NCI-H2107 treated with DMSO at 0.1 percent for 48 hours (cell line): Measurements from ENCODE around the gene PRKCI.
"Not testable (repeated sequence)": the region's sequence is repeated elsewhere in the genome, so short reads cannot be mapped to it uniquely, and the experiment has no call there.

Experiments
- DNase-seq: peaks from one replicate; lab custom pipeline; 2025; ENCODE audit not compliant: unreplicated experiment; lab: John Stamatoyannopoulos, UW

PRKCI gene

DNA sequence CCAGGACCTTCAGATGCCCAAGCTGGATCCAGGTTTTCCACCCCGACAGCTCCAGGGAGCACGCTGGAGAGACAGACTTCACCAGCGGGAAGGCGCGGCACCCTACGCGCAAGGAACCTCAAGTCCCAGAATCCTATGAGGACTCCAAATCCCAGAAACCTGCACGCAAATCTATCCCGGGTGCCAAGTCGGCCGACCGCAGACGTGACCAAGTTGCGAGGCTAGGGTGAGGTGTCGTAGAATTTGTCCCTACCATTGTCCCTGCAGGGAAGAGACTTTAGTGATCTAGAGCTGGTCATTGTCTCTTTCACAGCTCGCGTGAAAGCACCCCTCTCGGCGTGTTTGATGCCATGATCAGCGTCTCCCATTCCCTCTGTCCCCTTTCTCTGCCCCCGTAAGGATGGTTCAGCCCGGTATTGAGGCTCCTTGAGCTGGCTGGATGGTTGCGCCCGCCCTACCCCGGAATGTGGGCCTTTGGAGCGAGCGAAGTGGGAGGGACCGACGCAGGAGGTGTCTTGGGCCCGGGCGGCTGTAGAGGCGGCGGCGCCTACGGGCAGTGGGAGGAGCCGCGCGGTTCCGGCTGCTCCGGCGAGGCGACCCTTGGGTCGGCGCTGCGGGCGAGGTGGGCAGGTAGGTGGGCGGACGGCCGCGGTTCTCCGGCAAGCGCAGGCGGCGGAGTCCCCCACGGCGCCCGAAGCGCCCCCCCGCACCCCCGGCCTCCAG is at the start of gene PRKCI:
Gene PRKCI (plus strand): TSS at position 501 of the 723 bp plus-strand sequence. CDS start 246 bp downstream, outside the sequence.
- peak; percentile 99 for DNase-seq

DNA sequence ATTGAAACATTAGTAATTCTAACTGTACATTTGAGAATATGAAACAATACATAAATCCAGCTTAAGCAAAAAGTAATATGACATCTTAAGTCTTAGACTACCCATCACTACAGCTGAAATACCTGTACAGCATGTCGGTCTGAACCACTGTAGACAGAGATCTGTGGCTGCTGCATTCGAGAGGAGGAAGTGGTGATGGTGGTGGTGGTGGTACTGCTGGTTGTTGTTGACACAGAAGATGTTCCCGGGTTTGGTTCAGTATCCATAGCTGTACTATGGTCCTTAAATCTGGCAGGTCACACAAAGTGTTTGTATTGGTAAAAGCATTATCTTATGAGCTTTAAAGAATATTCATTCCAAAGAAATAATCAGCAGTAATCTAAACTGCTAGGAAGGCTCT is 43.6 kb upstream of the PRKCI start:
- DNase-seq = no peak

DNA sequence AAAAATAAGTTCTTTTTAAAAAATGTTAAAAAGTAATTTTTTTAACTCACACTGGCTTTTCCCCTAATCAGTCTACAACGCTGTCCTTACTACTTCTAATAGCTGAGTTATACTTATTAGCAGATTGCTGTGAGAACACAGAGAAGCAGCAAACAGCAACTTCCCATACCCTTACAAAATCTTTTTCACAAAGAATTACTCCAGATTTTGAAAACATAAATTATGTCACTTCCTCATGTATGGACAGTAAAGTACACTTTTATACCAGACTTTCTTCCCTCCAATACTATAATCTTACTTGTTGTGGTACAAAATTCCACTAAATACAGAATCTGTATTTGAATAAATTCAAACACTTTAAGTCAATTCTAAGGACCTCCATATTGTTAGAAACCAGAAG is 42.8 kb upstream of the PRKCI start:
- DNase-seq = no peak

DNA sequence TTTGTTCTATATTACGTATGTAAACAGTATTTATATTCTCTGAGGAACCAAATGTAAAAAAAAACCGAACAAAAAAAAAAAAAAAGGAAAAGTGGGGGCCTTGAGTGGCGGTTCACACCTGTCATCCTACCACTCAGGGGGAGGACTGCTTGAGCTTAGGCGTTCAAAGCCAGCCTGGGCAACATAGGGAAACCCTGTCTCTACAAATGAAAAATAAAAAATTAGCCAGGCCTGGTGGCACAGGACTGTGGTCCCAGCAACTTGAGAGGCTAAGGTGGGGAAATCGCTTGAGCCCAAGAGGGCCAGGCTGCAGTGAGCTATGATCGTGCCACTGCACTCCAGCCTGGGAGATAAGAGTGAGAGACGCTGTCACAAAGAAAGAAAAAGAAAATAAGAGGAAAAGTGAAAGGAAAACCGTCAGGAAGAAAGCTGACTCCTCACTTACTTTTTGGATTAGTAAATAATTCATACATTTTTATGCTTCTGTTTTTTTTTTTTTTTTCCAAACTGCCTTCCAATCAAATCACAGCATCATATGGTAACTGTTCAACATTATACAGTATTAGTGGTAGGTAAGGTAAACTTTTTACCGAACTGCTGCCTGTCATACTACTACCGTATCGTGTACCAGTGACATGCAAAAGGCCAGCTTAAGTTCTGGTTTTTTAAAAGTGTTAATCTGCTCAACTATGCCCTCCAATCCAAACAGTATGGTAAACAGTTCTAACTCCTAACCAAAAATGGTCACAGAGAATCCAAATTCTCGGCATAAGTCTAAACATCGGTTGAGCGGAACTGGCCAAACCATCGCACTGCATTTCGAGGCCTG is 41.9 kb upstream of the PRKCI start:
- no peak for DNase-seq

DNA sequence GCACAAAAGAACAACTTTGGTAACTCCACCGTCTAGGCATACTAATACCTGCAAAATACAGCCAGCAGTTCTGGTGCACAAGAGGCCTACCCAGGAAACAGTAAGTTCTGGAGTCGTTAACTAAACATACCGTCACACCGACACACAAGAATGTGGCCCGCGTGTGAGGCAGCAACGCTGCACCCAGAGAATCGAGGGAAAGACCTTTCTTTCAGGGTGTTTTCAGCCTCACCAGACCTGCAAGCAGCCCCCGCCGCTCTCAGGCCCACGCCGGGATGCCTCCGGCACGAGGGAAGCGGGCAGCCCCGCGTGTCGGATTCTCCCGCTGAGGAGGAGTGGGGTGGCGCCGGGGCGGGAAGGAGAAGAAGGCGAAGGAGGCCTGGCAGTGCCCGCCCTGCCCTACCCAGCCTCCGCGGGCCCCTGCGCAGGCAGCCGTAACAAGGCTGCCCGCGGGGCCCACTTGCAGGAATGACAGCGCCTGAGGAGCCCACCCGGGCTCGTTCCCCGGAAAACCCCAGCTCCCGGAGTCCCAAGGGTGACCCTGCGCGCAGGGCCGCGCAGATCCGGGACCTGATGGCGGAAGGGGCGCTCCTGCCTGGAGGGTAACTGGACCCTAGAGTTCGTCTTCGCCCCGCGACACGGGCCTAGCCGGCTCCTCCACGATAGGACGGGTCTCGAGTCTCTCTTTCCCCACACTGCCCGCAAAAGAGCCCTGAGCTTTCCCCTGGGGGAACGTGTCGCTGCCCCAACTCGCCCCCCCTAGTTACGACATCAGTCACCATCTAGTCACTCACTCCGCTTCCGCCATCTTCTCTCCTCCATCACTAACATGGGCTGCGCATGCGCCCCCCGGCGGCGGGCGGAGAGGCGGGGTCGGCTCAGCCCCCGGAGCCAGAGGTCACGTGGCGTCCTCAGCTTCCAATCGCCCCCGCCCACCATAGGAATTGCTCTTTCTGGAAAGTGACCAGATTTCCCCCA is 41.0 kb upstream of the PRKCI start, which contains the start of gene PHC3:
Gene PHC3 (minus strand): TSS at position 826 of the 978 bp plus-strand sequence. CDS start 18 bp downstream, at position 808.
- peak; percentile 97 for DNase-seq

DNA sequence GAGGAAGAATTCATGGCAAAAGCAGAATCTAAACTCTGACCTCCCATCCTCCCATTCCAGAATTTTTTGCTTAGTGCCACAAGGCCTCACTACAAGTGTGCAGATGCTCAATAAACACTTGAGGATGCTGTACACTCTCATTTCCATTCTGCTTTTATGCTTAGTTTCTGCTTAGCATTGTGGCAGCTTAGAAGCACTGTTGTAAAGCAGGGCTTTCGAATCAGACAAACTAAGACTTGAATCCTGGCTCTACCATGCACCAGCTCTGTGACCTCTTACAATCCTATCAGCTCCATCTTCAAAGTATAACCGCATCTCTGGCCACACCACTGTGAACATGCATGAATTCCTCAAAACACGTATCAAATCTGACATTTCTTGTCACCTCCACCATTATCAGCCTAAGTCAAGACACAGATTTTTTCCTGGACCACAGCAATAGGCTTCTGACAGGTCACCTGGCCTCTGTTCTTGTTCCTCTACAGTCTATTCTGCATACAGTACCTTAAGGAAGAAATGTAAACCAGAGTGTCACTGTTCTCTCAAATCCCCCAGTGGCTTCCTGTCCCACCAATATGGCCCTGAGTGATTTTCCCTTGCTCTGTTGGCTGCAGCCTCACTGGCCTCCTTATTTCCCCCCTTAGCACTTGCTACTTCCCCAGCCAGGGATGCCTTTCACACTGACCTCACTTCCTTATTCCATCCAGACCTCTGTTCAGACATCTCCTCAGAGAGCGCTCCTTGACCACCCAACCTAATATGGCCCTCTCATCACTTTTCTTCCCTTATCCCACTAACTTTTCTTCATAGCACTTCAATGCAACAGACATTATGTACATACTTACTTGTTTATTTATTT is 32.6 kb upstream of the PRKCI start:
- DNase-seq = no peak

DNA sequence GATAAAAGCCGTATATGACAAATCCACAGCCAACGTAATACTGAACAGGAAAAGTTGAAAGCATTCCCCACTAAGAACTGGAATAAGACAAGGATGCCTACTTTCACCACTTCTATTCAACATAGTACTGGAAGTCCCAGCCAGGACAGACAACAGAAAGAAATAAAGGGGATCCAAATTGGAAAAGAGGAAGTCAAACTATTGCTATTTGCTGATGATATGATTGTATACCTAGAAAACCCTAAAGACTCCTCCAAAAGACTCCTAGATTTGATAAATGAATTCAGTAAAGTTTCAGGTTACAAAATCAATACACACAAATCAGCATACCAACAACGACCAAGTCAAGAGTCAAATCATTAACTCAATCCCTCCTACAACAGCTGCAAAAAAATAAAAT is 26.5 kb upstream of the PRKCI start:
- DNase-seq = not testable (repeated sequence)

DNA sequence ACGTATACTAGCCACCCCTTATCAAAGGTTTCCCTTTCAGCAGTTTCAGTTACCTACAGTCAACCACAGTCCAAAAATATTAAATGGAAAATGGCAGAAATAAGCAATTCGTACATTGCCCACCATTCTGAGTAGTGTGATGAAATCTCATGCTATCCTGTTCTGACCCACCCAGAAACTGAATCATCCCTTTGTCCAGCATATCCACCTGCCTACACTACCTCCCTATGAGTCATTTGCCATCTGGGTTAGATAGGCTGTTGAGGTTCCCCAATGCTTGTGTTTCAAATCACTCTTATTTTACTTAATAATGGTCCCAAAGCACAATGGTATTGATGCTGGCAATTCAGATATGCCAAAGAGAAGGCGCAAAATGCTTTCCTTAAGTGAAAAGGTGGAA is 25.4 kb upstream of the PRKCI start:
- DNase-seq = no peak

DNA sequence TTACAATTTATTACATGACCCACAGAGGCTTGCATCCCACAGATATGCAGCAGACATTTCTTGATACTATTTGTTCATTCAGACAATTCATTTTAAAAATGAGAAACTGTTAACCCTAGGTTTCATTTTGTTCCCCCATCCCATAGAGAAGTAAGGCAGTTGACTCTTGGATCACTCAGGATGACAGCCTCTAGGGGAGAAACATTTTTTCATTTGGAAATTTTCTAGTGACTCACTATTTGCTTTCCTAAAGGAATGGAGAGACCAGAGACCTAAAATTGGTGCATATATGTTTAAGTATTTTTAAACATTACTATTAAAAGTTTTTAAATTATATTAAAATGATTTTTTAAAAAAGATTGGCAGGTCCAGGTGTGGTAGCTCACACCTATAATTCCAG is 21.2 kb upstream of the PRKCI start:
- DNase-seq = no peak

DNA sequence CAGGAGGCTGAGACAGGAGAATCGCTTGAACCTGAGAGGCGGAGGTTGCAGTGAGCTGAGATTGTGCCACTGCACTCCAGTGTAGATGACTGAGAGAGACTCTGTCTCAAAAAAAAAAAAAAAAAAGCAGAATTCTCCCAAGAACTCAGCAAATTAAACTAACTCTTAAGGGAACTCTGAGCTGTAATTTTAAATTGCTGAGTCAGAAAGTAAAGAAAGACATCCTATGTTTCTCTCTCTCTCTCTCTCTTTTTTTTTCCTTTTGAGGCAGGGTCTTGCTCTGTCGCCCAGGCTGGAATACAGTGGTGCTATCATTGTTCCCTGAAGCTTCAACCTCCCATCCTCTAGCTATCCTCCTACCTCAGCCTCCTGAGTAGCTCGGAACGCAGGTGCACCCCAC is 20.7 kb upstream of the PRKCI start:
- DNase-seq = no peak

DNA sequence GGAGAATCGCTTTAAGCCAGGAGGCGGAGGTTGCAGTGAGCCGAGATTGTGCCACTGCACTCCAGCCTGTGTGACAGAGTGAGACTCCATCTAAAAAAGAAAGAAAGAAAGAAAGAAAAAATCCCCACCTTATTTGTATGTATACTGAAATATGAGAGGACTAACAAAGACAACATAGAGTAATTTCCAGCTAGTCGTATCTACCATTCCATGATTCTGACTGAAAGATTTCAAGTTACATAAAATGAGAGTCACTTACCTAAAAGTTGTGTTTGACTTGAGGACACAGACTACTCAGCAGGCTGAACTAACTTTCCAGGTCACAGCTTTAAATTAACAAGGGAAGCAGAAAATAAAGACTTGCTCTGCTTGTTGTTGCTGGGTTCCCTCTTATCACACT is 18.8 kb upstream of the PRKCI start:
- no peak for DNase-seq

DNA sequence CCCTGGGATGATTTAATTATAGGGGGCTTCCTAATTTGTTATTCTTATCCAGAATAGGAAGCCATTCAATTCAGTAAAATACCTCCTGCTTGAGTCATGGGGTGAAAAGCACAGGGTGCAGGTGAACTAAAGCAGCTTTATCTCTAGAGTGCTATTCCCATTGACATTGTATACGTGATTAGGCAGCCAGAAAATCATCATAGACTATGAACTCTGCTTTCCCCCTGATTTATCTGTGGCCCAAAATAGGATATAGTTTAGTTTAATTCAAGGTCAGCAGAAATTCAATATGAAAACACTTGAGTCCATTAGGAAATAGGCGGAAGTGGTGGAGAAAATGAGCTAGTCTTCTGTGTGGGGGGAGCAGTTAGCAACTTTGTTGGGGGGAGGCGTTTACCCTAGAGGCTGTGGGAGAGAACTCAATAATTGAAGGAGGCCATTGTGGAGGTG is 18.2 kb upstream of the PRKCI start:
- DNase-seq = no peak

DNA sequence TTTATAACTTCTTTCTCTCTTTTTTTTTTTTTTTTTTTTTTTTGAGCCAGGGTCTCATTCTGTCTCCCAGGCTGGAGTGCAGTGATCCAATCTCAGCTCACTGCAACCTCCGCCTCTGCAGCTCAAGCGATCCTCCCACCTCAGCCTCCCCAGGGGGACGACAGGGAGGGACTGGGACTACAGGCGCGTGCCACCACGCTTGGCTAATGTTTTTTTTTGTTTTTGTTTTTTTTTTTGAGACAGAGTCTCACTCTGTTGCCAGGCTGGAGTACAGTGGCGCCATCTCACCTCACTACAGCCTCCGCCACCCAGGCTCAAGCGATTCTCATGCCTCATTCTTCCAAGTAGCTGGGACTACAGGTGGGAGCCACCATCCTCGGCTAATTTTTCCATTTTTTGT is 17.7 kb upstream of the PRKCI start:
- no peak for DNase-seq

DNA sequence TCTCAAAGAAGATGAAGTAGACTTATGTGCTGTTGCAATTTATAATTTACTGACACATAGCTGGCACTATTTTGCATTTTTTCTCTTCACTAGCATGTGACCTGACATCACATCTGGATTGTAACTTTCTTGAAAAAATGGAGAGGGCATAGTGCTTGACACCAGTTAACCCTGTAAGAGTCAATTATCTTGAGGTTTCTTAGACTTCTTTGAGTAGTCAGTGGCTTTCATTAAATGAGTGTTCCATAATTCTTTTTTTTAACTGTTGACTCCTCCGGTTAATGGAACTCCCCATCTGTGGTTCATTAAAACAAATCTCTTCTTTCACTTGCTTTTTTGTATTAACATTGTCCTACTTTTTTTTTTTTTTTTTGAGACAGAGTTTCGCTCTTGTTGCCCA is 16.9 kb upstream of the PRKCI start:
- no peak for DNase-seq

DNA sequence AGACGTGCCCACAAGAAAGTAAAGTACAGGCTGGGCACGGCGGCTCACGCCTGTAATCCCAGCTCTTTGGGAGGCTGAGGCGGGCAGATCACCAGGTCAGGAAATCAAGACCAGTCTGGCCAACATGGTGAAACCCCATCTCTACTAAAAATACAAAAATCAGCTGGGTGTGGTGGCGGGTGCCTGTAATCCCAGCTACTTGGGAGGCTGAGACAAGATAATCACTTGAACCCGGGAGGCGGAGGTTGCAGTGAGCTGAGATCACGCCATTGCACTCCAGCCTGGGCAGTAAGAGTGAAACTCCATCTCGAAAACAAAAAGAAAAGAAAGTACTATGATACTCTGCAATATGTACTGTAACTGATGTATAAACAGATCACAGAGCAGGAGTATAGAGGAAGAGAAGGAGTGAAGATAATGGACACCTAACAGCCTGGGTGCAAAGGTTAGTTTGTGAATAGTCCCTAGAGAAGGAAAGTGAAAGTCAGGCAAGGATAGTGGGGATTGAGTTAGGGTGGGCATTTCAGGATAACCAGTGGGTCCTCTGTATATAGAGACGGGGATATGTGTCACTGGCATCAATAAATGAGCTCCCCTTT is 16.0 kb upstream of the PRKCI start:
- DNase-seq = not testable (repeated sequence)

DNA sequence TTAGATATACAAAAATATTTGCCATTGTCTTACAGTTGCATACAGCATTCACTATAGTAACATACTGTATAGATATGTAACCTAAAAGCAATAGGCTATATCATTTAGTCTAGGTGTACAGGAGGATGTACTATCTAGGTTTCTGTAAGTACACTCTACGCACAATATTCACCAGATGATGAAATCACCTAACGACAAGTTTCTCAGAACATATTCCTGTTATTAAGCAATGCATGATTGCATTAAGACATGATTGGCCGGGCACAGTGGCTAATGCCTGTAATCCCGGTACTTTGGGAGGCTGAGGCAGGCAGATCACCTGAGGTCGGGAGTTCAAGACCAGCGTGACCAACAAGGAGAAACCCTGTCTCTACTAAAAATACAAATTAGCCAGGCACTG is 14.5 kb upstream of the PRKCI start:
- no peak for DNase-seq

DNA sequence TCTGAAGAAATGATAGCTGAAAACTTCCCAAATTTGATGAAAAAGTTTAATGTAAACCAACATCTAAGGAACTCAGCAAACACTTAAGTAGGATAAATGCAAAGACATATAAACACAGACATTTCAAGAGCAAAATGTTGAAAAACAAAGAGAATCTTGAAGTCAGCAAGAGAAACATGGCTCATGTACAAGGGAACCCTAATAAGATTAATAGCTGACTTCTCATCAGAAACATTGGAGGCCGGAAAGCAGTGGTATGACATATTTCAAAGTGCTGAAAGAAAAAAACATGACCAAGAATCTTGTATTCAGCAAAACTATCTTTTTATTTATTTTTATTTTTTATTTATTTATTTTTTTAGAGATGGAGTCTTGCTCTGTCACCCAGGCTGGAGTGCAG is 10.6 kb upstream of the PRKCI start:
- no peak for DNase-seq

DNA sequence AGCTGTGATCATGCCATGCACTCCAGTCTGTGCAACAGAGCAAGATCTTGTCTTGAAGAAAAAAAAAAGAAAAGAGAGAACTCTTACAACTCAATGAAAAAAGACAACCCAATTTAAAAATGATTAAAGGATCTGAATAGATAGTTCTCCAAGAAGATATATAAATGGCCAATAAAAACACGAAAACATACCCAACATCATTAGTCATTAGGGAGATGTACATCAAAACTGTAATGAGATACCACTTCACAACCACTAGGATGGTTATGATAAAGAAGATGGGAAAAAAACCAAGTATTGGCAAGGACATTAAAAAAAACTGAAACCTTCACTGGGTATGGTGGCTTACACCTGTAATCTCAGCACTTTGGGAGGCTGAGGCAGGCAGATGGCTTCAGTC is 2.4 kb upstream of the PRKCI start:
- no peak for DNase-seq

DNA sequence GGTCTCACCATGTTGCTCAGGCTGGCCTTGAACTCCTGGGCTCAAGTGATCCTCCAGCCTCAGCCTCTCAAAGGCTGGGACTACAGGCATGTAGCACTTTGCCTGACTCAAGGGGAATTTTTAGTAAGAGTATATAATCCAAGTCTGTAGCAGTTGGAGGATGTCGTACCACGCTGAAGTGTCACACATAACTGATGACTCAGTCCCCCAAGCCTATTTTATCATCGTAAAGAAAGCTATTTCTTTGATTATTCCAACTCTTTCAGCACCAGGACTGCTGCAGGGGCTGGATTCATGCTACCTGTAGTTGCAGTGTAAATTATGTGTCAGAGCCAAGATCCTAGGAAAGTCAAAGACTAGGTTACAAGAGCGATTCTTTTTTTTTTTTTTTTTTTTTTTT is 1.4 kb upstream of the PRKCI start:
- DNase-seq = no peak
